Inflammatory macrophage (primary cell): ENCODE data around the gene CAPN8.

Experiments used
- DNase-seq, 2 donors: peaks; one replicate each; pipeline ENCODE4 v3.0.0-alpha.2; 2020 to 2022

CAPN8 gene

GRCh38 chr1:223616586-223616985, 48.9 kb downstream of the CAPN8 start:
- DNase-seq, result no peak

DNA sequence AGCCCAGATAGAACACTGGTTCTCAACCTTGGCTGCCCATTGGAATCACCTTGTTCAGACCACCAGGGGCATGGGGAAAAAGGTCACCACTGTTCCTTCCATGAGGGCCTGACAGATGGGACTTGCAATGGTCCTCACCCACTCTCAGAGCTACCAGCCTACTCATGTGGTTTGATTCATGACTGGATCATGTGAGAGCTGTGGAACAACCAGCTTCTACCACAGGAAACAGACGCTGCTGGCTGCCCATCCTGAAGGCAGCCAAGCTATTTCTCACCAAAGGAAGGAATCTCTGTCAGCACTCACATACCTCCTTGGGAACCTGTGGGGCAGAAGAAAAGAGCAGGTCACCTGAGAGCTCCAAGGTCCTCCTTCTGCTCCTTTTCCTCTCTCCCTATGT, 53.6 kb downstream of the CAPN8 start:
- DNase-seq, result peak; percentile 53 to 87

DNA sequence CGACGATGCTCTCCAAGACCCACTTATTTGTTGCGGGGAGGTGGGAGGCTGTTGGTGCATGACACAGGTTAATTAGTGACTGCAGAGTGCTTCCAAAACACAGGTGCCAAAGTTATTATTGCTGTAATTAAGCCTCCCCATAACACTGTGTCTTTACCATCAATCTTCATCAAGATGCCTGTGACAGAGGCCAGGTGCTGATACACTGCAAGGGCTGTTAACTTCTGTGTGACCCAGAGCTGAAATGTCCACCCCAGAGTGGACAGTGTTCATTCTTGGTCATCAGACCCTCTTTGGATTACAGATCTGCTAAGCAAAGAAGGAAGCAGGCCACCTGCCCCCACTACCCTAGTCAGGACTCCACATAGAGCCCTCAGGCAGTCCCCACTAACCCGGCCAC, 55.5 kb downstream of the CAPN8 start:
- DNase-seq, result peak in 1 of 2 donors; percentile 6

- no peak for DNase-seq
Observed at GRCh38 chr1:223609066-223609465, 56.4 kb downstream of the CAPN8 start.

DNA sequence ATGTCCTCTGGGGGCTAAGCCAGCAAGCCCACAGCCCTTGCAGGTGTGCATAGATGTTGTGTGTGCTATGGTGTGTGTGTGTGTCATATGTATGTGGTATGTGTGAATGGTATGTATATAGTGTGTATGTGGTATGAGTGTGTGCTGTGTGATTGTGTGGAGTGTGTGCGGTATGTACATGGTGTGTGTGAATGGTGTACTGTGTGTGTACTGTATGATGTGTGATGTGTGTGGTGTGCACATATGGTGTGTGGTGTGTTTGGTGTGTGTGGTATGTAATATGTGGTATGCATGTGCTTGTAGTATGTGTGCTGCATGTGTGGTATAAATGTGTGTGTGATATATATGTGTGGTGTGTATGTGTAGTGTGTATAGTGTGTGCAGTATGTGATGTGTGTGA, 107.0 kb downstream of the CAPN8 start:
- DNase-seq, result no peak

- DNase-seq, result no peak
Observed at GRCh38 chr1:223557130-223557475, 108.4 kb downstream of the CAPN8 start.

- peak; percentile 68 to 82 for DNase-seq
Observed at GRCh38 chr1:223556414-223557129, 108.9 kb downstream of the CAPN8 start.

DNA sequence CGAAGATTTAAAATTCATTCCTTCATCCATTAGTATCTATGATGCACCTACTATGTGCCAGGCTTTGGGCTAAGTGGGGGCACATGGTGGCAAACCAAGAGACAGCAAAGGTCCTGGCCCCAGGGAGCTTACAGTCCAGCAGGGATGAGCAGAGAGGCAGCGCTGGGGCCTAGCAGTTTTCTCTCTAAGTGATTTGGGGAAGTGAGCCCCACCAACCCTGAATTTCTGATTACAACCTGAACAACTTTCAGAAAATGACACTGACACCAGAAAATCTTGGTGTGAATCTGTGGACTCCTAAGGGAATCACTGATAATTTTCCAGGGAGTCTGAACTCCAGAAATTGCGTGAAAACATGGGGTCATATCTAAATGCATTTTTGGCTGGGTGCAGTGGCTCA, 111.5 kb downstream of the CAPN8 start:
- no peak for DNase-seq

DNA sequence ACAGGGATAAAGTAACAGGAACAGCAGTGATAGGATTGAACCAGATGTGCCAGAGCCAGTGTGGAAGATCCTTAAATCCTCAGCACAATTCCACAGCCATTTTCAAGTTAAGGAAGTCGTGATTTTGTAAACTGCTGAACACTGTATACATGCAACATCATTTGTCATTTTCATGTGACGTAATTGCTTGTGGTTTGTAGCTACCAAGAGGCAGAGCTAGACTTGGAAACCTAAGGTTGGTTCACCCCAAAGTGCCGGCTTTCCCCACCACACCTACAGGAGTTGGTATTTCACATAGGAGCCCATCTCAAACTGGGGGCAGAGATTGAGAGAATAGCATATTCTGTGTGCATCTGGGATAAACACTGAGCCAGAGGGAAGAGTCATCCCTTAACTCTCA, 113.9 kb downstream of the CAPN8 start:
- DNase-seq, result peak; percentile 72 to 78

DNA sequence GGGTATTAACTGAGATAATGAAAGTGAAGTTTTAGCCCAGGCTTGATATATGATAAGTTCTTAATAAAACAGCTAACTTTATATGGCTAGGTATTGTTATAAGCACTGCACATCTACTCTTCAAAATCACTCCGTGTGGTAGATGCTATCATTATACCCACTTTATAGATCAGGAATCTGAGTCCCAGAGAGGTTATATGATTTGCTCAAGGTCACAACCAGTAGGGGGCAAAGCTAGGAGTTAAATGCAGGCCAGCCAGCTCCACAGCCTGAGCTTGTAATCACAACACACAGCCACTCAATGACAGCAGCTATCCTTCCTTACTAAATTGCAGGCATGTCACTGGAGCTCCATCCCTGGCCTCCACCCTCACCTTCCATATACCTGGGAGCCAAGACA, 115.8 kb downstream of the CAPN8 start:
- no peak for DNase-seq

GRCh38 chr1:223547316-223548114, 118.0 kb downstream of the CAPN8 start:
- no peak for DNase-seq

DNA sequence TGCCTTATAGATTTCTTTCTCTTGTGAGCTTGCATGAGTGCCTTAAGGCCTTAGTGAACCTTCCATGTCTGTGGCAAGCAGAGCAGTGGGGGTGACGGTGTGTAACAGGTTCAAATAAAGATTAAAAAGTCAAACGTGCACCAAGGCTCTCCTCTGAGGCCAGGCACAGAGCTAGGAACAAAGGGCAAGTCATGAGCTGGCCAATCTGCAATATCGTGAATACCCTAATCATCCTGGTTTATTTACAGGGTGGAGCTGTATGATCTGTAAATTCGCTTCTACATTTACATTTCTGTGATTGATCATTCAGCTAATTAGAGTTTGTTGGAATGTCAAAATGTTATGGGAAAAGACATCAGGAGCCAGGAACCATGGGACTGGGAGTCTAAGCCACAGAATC, 120.2 kb downstream of the CAPN8 start:
- DNase-seq, result no peak

DNA sequence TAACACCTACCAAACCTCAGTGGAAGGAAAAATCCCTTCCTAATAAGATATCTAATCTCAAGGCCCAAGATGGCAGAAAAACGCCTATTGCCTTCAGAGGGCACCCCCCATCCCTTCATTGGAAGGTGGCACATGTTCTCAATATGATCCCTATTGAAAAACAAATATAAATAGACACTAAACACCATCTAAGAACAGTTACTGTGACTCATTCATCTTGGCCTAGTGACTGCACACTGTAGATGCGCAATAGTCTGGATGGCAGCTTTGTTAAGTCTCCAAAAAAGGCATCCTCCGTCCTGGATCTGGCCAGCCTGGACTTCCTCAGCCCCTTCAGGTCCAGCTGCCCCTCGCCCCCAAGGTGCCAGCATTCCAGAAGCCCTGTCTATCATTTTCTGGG, 121.9 kb downstream of the CAPN8 start:
- DNase-seq, result no peak

DNA sequence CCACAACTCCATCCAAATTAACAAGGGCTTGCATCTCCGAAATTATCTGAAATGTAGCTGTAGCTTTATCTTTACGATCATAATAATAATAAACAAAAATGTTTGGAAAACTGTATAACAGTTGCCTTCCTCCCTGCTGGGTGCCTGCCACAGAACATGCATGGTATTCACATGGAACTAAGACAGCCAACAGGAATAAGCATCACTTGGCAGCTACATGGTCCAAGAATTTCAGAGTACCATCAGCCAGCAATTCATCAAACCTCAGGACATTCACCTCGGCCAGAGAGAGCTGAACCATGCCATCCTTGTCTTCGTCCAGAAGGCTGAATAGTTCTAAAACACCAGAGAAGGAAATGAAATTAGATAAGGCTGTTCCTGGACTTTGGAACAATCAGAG, 122.7 kb downstream of the CAPN8 start:
- no peak for DNase-seq

DNA sequence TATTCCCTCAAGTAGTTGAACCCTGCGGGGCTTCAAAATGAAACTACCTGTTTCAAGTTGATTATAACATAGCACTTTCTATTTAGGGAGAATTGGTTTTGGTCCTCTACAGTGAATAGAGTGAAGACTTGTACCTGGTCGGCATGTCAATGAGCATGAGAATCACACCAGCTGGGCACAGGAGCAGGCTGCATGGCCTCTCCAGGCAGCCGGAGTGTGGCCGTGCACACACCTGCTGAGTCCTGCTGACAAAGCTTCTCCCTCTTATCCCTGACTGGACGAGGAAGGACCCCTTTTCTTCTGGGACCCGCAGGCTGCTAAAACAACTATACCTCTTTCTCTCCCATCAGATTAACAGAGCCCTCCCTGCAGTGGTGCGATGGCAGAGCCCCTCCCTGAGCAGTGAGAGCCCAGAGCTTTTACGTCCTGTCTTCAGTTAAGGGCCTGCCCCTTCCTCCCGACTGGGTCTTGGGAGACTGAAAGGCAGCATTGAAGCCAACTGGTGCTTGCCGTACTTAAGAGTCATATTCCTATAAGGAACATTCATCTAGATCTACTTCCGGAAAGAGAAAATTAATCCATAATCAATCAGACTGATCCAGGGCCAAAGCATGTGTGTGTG, 124.9 kb downstream of the CAPN8 start:
- no peak for DNase-seq

GRCh38 chr1:223539750-223540149, 125.8 kb downstream of the CAPN8 start:
- no peak for DNase-seq

GRCh38 chr1:223538981-223539380, 126.5 kb downstream of the CAPN8 start:
- DNase-seq, result no peak

GRCh38 chr1:223535319-223535718, 130.2 kb downstream of the CAPN8 start:
- no peak for DNase-seq

DNA sequence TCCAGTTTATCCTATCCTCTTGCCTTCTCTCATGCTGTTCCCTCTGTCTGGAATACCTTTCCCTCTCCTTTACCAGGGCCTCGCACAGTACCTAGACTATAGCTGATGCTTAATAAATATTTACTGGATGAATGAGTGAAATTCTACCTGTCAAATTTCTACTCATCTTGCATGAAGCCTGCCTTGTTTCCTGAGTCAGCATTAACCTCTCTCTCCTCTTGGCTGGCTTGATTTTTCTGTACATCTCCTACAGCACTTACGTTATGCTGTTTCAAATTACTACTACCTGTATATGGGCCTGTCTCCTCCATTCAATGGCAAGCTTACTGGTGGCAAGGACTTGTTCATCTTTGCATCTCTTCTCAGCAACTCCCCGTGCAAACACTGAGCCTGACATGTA, 130.8 kb downstream of the CAPN8 start:
- no peak for DNase-seq

DNA sequence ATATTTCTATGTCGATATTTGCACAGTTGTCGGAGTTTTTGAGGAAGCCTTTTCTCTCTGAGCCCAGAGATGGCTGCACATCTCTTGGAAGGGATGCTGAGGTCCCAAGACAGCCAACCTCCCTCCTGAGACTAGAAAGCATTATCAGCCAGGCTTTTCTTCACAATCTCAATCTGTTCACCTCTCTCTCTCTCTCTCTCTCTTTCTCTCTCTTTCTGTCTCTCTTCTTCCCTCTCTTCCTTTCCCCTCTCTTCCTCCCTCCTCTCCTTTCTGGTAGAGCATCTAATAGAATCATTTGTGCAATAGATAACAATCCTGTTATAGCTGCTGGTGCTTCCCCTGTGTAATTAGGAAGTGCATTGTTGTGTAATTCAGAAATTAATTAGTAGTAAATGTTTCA, 131.8 kb downstream of the CAPN8 start:
- no peak for DNase-seq

- DNase-seq, result peak; percentile 58 to 71
Observed at GRCh38 chr1:223531742-223532341, 133.7 kb downstream of the CAPN8 start.

DNA sequence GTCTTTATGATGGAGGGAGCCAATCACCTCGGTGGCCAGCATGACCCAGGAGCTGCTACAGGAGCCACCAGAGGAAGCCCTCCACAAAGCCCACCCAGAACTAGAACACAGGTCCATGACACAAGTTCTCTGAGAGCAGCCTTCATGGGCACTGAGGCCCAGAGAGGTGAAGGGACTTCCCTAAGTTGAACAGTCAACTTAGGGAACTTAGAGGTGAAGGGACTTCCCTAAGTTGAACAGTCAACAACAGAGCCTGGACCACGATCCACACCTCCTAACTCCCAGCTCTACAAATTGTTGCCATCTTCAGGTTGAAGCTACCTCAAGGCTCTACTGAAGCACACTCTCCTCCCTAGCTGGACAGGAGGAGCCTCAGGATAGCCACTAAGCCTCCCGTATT, 139.5 kb downstream of the CAPN8 start:
- no peak for DNase-seq

GRCh38 chr1:223525546-223525945, 140.0 kb downstream of the CAPN8 start:
- DNase-seq, result no peak
